Stimulated activated naive CD4-positive, alpha-beta T cell treated with Interleukin-2 at 50 U/mL for 16 hours (primary cell): Measurements from ENCODE around the gene DNAJC10.
"Not testable (repeated sequence)": the region's sequence is repeated elsewhere in the genome, so short reads cannot be mapped to it uniquely, and the experiment has no call there.

ENCODE experiments used
- DNase-seq: peaks from one replicate; lab custom pipeline; 2025; lab: John Stamatoyannopoulos, UW

The DNAJC10 gene

DNA sequence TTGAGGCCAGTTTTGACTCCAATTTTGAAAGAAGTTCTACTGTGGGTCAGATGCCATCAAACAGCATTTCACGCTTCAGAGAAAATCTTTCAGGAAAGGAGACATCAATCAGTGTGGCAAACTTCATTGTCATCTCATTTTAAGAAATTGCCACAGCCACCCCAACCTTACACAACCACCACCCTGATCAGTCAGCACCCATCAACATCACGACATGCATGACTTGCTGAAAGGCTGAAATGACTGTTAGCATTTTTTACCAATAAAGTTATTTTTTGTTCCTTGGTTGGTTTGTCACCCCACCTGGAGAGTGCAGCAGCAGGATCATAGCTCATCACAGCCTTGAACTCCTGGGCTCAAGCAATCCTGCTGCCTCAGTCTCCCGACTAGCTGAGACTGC is 10.4 kb downstream of the DNAJC10 start:
- DNase-seq: no peak

GRCh38 chr2:182728014-182728413 is 12.0 kb downstream of the DNAJC10 start:
- DNase-seq: no peak

GRCh38 chr2:182729710-182730339 is 13.8 kb downstream of the DNAJC10 start:
- DNase-seq: no peak

GRCh38 chr2:182730486-182730885 is 14.4 kb downstream of the DNAJC10 start:
- no peak for DNase-seq

- no peak for DNase-seq
Measured at GRCh38 chr2:182732736-182733135, 16.7 kb downstream of the DNAJC10 start.

DNA sequence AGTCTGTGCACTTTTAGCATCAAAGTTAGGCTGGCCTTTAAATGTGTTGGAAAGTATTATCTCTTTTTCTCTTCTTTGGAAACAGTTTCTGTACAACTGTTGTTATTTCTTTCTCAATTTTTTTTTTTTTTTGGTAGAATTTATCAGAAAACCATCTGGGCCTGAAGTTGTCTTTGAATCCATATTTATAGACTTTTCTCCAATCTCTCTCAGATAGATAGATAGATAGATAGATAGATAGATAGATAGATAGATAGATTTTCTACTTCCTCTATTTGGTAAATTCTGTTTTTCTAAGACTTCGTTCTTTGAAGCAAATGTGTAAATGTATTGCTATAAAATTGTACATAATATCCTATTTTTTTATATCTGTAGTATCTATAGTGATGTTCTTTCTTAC is 17.5 kb downstream of the DNAJC10 start:
- DNase-seq: no peak

DNA sequence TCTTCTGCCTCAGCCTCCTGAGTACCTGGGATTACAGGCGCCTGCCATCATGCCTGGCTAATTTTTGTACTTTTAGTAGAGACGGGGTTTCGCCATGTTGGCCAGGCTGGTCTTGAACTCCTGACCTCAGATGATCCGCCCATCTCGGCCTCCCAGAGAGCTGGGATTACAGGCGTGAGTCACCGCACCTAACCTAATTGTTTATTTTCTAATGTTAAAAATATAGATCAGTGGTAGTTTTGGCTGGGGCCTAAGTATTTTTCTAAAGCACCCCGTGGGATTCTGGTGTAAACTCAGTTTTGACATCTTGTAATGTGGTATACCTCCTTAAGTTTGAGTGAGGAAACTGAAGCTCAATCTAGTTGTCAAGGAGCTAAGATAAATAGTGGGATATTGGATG is 20.8 kb downstream of the DNAJC10 start:
- not testable (repeated sequence) for DNase-seq

- no peak for DNase-seq
Measured at GRCh38 chr2:182740701-182741100, 24.6 kb downstream of the DNAJC10 start.

- no peak for DNase-seq
Measured at GRCh38 chr2:182741620-182742019, 25.6 kb downstream of the DNAJC10 start.

- no peak for DNase-seq
Measured at GRCh38 chr2:182744490-182744889, 28.4 kb downstream of the DNAJC10 start.

DNA sequence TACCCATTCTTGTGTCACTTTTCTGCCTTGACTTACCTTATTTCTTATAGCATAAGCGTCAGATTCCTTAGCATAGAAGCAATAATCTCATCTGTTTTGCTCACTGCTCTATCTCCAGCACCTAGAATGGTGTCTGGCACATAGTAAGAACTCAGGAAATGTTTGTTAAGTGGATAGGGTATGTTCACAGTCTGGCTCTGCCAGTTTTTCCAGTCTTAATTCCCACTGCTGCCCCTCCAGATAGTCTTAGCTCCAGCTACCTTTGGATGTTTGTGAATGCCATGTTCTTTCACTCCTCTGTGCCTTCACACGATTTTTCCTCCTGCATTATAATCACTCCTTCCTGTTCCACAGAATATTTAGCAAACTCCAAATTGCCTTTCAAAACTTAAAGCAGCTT is 29.0 kb downstream of the DNAJC10 start:
- no peak for DNase-seq

DNA sequence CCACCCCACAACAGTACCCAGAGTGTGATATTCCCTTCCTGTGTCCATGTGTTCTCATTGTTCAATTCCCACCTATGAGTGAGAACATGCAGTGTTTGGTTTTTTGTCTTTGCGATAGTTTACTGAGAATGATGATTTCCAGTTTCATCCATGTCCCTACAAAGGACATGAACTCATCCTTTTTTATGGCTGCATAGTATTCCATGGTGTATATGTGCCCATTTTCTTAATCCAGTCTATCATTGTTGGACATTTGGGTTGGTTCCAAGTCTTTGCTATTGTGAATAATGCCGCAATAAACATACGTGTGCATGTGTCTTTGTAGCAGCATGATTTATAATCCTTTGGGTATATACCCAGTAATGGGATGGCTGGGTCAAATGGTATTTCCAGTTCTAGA is 29.8 kb downstream of the DNAJC10 start:
- not testable (repeated sequence) for DNase-seq

DNA sequence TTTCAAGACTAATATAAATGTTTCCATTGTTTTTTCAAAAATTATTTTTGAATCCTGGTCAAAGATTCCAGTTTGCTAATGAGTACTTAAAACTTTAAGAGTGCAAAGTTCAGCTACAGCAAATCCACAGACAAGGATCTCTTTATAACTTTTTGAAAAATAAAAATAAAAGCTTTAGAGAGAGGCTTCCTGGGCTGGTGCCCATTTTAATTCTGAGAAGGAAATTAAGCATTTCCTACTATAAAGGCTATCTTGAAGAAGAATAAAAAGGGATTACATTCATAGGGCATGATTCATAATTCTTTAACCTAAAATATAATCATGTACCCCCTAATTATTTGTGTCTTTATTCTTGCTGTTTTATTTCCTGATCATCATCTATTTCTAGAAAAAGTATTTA is 38.2 kb downstream of the DNAJC10 start:
- DNase-seq: no peak

DNA sequence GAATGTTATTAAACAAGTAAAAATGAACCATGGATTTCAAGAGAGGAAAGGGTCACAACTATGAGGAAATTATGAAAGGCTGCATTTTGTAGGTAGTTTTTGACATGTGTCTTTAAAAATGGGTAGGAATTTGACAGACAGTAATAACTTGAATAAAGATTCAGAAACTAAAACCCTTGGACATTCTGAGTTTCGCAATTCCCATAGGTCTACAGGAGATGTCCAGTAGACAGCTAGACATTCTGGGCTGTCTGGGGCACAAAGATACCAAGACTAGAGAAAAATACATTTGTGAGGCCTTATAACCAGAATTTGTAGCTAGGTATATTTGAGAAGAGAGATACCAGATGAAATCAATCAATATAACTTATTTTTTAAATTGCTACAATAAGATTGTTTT is 42.3 kb downstream of the DNAJC10 start:
- DNase-seq: no peak

GRCh38 chr2:182761903-182762302 is 45.8 kb downstream of the DNAJC10 start:
- no peak for DNase-seq

- DNase-seq: no peak
Measured at GRCh38 chr2:182763311-182763912, 47.4 kb downstream of the DNAJC10 start.

- DNase-seq: no peak
Measured at GRCh38 chr2:182766626-182767025, 50.6 kb downstream of the DNAJC10 start.

DNA sequence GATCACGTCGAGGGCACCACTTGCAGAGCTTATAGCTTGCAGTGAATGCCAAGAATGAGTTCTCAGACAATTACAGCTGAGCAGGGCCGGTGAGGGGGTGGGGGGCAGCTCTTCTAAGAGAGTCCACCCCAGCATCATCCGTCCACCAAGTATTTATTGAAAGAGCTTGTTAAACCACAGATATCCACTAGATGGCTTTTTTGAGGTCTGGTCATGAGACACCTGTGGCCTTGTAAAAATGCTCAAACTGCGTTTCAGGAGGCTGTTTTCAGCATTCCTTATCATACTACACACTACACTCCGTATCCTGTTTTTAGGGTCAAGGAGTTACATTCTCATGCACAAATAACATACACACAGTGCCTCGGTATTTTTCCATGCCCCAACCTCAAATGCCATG is 51.5 kb downstream of the DNAJC10 start:
- DNase-seq: no peak

DNA sequence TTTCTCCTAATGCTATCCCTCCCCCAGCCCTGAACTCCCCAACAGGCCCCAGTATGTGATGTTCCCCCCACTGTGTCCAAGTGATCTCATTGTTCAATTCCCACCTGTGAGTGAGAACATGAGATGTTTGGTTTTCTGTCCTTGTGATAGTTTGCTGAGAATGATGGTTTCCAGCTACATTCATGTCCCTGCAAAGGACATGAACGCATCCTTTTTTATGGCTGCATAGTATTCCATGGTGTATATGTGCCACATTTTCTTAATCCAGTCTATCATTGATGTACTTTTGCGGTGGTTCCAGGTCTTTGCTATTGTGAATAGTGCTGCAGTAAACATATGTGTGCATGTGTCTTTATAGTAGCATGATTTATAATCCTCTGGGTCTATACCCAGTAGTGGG is 52.9 kb downstream of the DNAJC10 start:
- not testable (repeated sequence) for DNase-seq

GRCh38 chr2:182779323-182779722 is 63.3 kb downstream of the DNAJC10 start:
- DNase-seq: no peak

DNA sequence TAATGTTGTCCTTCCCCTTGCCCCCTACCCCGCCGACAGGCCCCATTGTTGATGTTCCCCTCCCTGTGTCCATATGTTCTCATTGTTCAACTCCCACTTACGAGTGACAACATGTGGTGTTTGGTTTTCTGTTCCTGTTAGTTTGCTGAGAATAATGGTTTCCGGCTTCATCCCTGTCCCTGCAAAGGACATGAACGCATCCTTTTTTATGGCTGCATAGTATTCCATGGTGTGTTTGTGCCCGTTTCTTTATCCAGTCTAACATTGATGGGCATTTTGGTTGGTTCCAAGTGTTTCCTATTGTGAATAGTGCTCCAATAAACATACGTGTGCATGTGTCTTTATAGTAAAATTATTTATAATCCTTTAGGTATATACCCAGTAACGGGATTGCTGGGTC is 65.0 kb downstream of the DNAJC10 start:
- DNase-seq: not testable (repeated sequence)

- DNase-seq: not testable (repeated sequence)
Measured at GRCh38 chr2:182782686-182783085, 66.6 kb downstream of the DNAJC10 start.

GRCh38 chr2:182784058-182784706 is 68.1 kb downstream of the DNAJC10 start:
- DNase-seq: no peak

- DNase-seq: no peak
Measured at GRCh38 chr2:182784777-182785176, 68.7 kb downstream of the DNAJC10 start.
